ENCODE results near the gene CATSPER1. TPM values are rescaled to one million over a fixed set of nuclear protein-coding genes. Genes with fewer than 3 reads are reported as not detected.

Gene CATSPER1
- total RNA-seq, 1 donor from 2014 or later: not detected

GRCh38 chr11:66068154-66068821, 42.0 kb upstream of the CATSPER1 start:
- Mint-ChIP-seq H3K27ac (ENCODE audit: unreplicated experiment) (no peak overlapping the region), H3K9me3 (no peaks in the 10 kb centered on the region), H3K27me3 (ENCODE audit: low read depth) (peaks cover 6% of the 10 kb centered on the region), H3K4me1 (peaks cover 27% of the 10 kb centered on the region), H3K4me3 (peak overlapping the region; percentile 91), H3K36me3 (ENCODE audit: low read depth) (peaks cover 37% of the 10 kb centered on the region)
- DNase-seq (ENCODE audit: low read depth, low spot score): peak; percentile 82
- peak; percentile 93 for TF ChIP-seq CTCF (conservative IDR thresholded peaks at IDR 0.05)

- peak overlapping the region; percentile 91 for H3K4me3 Mint-ChIP-seq
- H3K27ac Mint-ChIP-seq (ENCODE audit: unreplicated experiment): no peak overlapping the region
- no peaks in the 10 kb centered on the region for H3K9me3 Mint-ChIP-seq
- no peak for TF ChIP-seq CTCF (conservative IDR thresholded peaks at IDR 0.05)
- peaks cover 6% of the 10 kb centered on the region for H3K27me3 Mint-ChIP-seq (ENCODE audit: low read depth)
- DNase-seq (ENCODE audit: low read depth, low spot score): no peak
- peaks cover 43% of the 10 kb centered on the region for H3K36me3 Mint-ChIP-seq (ENCODE audit: low read depth)
- peaks cover 26% of the 10 kb centered on the region for H3K4me1 Mint-ChIP-seq
Measured at GRCh38 chr11:66067640-66068039, 41.4 kb upstream of the CATSPER1 start.

- H3K36me3 Mint-ChIP-seq (ENCODE audit: low read depth): peaks cover 44% of the 10 kb centered on the region
- no peaks in the 10 kb centered on the region for H3K9me3 Mint-ChIP-seq
- no peak for TF ChIP-seq CTCF (conservative IDR thresholded peaks at IDR 0.05)
- DNase-seq (ENCODE audit: low read depth, low spot score): no peak
- H3K27ac Mint-ChIP-seq (ENCODE audit: unreplicated experiment): no peak overlapping the region
- H3K27me3 Mint-ChIP-seq (ENCODE audit: low read depth): peaks cover 6% of the 10 kb centered on the region
- H3K4me3 Mint-ChIP-seq: peak overlapping the region; percentile 27
- H3K4me1 Mint-ChIP-seq: peaks cover 17% of the 10 kb centered on the region
Measured at GRCh38 chr11:66066751-66067150, 40.5 kb upstream of the CATSPER1 start.

- Mint-ChIP-seq H3K36me3 (ENCODE audit: low read depth) (peaks cover 55% of the 10 kb centered on the region), H3K4me1 (peaks cover 8% of the 10 kb centered on the region), H3K27me3 (ENCODE audit: low read depth) (peaks cover 6% of the 10 kb centered on the region), H3K9me3 (no peaks in the 10 kb centered on the region), H3K27ac (ENCODE audit: unreplicated experiment) (no peak overlapping the region), H3K4me3 (no peak overlapping the region)
- DNase-seq (ENCODE audit: low read depth, low spot score): no peak
- no peak for TF ChIP-seq CTCF (conservative IDR thresholded peaks at IDR 0.05)
Measured at GRCh38 chr11:66064571-66064970, 38.3 kb upstream of the CATSPER1 start.

- no peak for DNase-seq (ENCODE audit: low read depth, low spot score)
- peaks cover 3% of the 10 kb centered on the region for H3K4me1 Mint-ChIP-seq
- peaks cover 3% of the 10 kb centered on the region for H3K27me3 Mint-ChIP-seq (ENCODE audit: low read depth)
- H3K9me3 Mint-ChIP-seq: no peaks in the 10 kb centered on the region
- no peak for TF ChIP-seq CTCF (conservative IDR thresholded peaks at IDR 0.05)
- H3K27ac Mint-ChIP-seq (ENCODE audit: unreplicated experiment): no peak overlapping the region
- no peak overlapping the region for H3K4me3 Mint-ChIP-seq
- peaks cover 53% of the 10 kb centered on the region for H3K36me3 Mint-ChIP-seq (ENCODE audit: low read depth)
Measured at GRCh38 chr11:66063900-66064299, 37.6 kb upstream of the CATSPER1 start.
